Stimulated activated CD4-positive, alpha-beta T cell treated with anti-CD3 and anti-CD28 coated beads, Interleukin-12 subunit alpha, Interleukin-12 subunit beta, amount 100 ng/mL, for 48 hours (primary cell): ENCODE results near the gene DDX55.

Experiments used
- DNase-seq, 3 donors: peaks; one replicate each; pipeline ENCODE4 v3.0.0-alpha.2; 2020; ENCODE audit warnings: low read depth in 2 of 3, low spot score in 1 of 3

Gene DDX55

DNA sequence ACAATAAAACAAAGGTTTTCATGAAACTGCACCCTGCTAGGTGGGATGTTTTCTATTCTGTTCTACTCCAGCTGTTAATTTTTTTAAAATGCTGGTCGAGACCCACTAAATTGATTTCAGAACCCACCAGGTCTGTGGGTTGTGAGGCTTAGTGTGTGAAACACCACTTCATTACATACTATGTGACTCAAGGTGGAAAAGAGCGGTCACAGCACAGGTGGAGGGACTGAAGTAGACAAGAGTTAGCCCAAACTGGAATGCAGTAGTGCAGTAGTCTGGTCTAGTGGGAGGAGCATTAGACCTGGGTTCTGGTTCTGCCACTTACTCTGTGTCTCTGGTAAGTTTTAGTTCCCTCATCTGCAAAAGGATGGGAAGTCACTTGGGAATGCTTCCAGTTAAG is 12.2 kb downstream of the DDX55 start:
- no peak for DNase-seq

DNA sequence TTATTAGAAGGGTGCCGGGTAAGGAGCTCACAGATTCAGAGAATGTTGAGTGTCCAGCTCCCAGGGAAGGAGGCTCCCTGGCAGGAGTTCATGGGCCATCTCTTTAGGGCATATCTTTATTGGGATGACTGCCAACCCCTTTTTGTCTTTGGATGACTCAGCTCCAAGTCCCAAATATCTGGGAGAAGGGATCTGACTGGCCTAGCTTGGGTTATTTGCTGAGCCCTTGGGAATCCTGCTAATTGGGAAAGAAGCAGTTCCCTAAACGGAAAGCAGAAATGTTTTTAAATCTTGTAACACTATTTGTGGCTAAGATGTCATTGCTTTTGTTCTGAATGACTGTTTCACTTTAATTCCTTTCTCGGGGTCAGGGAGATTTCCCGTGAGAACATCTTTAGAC is 12.6 kb downstream of the DDX55 start:
- DNase-seq: no peak

DNA sequence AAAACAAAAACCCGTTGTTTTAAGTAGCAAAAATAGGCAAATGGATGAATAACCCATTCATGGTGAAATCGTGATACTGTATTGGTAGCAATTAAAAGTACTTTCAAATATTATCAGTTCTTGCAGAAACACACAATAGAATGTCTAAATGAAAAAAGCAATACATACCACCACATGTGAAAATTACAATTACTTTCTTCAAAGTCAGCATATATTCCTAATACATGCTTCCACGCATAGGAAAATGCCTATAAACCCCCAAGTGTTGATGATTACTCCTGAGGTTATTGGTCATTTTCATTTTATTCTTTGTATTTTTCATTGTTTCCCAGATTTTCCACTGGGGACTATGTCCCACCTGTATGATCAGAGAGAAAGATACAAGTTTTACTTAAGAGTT is 15.2 kb downstream of the DDX55 start:
- no peak for DNase-seq

DNA sequence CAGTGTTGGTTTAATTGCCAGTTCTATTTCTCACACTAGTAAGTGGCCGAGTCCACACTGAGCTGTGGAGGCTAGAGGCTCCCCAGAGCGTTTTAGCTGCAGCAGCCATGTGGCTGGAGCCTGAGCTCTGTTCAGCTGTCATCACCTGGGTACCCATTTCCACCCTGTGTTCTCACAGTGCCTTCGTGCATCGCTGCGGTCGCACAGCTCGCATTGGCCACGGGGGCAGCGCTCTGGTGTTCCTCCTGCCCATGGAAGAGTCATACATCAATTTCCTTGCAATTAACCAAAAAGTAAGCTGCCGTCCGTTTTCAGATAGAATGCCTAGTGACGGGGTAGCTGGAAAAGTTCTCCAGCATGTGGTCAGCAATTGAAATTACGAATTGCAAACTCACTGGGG is 15.7 kb downstream of the DDX55 start:
- no peak for DNase-seq

DNA sequence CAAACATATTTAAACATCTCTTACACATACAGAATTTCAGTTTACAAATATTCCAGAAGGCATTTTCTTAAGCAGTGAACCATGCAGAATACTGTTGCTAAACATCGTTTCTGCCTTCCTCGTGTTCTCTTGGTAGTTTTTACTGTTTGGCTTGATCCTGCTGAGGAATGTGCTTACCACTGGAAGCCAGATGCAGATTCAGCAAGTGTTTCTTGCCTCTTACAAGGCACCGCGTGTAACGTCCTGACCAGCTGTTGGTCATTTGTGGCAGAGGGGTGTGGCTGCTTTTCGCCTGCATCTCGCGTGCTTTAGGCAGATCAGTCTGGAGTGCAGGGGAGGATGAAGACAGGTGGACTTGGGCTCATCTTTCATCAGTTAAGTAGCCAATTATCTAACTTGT is 19.2 kb downstream of the DDX55 start:
- DNase-seq: no peak

DNA sequence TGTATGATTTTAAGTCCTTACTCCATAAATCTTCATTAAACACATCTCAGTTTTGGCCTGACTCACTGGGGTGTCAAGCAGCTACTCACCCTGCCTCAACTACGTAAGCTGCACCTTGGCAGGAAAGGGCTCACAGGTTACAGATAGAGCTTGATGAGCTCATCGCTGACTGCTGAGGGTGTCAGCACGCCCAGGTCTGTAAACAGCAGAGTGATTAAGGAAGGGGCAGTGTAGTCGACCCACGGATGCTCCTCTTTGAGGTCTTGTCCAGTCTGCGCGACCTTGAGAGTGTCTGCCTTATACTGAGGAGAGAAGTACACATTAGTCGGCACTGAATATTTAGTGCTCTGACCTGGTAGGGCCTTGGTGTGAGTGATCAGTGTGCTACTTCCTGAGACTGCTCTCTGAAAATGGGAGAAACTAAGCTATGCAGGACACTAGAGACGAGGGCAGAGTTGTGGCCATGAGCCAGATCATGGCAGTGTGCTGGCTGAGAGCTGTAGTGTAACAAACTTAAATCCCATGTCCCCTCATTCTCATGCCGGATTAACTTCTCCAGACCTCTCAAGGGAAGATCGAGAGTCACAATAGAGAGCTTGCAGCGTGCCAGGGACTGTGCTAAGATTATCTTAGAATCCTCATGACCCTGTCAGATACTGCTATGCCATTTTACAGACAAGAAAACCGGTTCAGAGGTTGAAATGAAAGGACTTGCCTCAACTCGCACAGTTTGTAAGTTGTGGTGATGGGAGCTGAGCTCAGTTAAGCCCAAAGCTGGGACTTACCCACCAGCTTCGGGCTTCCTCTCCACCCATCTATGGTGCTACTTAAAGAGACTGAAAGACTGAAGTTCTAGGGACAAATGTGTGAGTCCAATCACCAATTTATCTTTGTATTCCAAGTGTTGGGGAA is 20.0 kb downstream of the DDX55 start:
- no peak for DNase-seq

DNA sequence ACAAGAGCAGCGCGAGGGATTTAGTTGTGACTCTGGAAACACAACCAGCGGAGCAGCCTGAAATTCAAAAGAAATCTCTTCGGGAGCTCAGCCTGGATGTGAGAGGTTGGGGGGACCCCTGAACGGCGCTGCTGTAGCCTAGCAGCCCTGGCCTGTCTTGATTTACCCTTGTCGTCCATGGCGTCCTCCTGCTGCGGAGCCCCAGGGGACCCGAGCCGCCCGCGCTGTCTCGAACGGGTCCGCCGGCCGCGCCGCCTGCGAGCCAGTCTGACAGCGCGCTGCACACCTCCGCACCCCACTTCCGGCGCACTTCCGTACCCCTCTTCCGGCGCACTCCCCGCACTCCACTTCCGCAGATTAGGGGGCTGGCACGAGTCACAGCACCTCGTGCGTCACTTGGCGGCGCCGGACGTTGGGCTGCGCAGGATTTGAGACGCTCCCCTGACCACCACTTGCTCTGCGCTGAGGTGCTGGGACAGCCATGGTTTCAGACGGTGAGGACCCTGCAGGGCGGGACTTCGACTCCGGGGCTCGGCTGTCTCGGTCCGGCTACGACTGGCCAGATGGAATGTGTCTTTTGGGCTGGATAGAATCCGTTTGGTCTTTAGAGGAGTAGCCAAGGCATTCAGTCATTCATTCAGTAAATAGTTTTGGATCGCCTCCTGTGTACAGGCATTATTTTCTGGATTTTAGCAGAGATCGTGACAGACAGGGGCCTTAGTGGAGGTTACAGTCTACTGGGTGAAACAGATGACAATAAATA is 31.7 kb downstream of the DDX55 start, which contains the start of the genes EIF2B1 and GTF2H3:
EIF2B1 (minus strand) TSS at position 308 of the 763 bp plus-strand sequence; CDS start at position 179, 129 bp downstream.
GTF2H3 (plus strand) TSS at position 451 of the 763 bp plus-strand sequence; CDS start at position 482, 31 bp downstream.
- DNase-seq: peak; percentile 95 to 96 (median 95)

DNA sequence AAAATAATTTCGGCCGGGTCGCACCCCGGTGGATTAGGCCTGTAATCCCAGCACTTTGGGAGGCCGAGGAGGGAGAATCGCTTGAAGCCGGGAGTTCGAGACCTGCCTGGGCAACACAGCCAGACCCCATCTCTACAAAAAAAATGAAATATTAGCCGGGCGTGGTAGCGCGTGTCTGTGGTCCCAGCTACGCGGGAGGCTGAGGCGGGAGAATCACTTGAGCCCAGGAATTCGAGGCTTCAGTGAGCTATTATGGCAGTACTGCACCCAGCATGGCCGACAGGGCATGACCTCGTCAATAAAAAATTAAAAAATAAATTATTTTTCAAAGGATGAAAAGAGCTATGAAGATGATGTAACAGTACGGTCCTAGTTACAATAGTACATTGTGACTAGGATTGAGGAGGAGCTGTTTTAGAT is 32.3 kb downstream of the DDX55 start:
- no peak for DNase-seq

DNA sequence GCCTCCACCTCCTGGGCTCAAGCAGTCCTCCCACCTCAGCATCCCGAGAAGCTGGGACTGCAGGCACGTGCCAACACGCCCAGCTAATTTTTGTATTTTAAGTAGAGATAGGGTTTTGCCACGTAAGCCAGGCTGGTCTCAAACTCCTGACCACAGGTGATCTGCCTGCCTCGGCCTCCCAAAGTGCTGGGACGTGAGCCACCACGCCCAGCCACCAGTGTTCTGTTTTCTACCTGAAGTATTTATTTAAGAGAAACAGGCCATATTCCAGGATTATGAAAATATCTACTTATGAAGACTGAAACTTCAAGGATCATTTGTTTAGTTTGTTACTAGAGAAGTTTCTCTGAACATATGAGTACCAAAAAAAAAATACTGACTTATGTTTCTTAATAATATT is 42.0 kb downstream of the DDX55 start:
- no peak for DNase-seq

DNA sequence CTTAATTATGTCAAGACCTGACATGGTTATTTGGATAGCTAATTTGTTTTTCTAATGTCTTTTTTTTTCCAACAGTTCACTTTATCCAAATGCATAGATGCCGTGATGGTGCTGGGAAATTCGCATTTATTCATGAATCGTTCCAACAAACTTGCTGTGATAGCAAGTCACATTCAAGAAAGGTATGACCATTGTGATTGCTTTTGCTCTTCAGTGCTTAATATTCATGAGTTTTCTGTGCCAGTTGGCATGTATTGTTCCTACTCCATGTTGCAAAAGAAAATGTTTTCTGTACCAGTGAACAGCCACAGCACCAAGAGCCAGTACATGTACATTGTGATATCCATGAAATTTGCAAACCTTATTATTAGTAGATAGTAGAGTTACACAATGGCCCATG is 43.5 kb downstream of the DDX55 start:
- DNase-seq: no peak

DNA sequence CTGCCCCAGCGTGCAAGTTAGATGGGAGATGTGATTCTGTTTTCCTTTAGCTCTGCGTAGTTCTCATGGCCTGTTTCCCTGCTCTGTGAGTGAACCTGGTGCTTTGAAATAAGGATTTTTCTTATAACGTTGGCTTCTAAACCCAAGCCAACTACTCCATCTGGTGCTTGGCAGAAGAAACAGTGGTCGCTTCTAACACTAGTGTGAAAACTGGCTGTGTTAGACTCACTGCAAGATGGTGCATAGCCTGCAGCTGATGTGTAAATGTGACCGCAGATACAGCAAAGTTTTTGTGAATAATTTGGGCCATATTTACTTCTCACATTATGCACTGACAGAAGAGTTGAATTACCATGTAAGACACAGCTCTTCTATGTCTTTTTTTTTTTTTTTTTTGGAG is 44.0 kb downstream of the DDX55 start:
- no peak for DNase-seq

DNA sequence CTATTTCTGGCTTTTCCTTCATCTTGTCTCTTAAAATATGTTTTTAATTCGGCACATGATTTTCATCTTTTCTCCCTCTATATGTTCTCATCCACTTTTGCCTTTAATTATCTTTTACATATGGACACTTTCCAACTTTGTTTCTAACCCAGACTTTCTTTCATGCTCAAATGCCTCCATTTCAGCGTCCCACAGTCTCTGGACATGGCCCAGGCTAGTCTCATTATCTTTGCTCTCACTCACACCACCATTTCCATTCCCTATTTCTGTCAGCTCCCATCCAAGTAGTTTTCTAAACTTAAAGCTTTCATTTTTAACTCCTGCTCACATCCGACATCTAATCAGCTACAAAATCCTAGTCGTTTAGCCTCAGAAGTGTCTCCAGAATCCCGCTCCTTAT is 46.5 kb downstream of the DDX55 start:
- no peak for DNase-seq

DNA sequence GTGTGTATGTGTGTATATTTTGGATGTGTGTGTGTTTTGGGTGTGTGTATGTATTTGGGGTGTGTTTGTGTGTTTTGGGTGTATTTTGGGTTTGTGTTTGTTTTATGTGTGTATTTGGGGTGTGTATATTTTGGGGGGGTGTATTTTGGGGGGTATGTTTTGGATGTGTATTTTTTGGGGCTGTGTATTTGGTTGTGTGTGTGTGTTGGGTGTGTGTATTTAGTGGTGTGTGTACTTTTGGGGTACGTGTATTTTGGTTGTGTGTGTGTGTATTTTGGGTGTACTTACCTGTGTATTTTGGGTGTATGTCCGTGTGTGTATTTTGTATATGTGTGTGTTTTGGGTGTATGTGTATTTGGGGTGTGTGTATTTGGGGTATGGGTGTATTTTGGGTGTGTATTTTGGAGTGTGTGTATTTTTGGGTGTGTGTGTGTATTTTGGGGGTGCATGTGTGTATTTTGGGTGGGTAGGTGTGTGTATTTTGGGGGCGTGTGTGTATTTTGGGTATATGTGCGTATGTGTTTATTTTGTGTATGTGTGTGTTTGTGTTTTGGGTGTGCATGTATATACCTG is 52.3 kb downstream of the DDX55 start:
- DNase-seq: no peak

DNA sequence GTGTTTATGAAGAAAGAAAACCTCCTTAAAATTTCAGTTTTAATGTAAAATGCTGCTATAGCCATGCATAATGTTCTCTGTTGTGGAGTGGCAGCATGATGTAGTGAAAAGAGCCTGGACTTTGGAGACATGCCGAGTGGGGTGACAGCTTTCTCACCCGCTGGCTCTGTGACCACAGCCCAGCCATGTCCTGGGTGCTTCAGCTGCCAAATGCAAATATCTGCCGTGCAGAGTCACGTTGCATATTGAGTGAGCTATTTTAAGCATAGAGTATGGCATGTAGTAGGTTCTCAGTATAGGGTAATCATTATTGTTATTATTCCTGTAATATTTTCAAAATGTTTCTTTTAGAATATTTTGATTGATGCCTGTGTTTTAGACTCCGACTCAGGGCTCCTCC is 53.5 kb downstream of the DDX55 start:
- DNase-seq: no peak

DNA sequence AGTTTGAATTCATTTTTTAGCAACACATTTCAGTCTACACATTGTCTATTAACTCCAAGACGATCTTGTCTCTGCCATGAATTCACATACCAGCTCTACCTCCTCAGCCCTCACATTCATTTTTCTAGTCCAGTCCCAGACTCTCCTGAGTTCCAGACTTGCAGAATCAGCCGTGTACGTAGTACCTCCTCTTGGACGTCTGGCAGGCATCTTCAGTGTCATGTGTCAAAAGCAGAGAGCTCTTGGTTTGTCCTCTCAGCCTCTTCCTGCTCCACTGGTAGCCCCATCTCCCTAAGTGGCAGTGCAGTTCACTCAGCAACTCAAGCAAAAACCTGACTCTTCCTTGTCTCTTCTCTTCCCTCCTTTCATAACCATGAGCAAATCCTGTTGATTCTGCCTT is 54.5 kb downstream of the DDX55 start:
- DNase-seq: no peak

DNA sequence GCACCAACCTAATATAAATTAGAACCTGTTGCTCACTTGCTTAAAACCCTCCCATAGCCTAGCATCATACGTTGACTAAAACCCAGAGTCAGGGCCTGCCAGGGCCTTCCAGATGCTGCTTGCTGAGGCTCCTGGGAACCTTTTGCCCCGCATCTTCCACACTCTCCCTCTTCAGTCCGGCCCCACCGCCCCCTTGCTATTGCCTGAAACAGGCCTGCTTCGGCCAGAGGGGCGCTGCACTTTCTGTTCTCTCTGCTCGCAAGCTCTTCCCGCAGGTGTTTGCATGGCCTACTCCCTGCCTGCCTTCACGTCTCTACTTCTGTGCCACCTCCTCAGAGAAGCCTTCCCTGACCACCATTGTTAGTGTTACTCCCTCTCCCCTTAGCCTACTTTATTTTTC is 55.3 kb downstream of the DDX55 start:
- no peak for DNase-seq

DNA sequence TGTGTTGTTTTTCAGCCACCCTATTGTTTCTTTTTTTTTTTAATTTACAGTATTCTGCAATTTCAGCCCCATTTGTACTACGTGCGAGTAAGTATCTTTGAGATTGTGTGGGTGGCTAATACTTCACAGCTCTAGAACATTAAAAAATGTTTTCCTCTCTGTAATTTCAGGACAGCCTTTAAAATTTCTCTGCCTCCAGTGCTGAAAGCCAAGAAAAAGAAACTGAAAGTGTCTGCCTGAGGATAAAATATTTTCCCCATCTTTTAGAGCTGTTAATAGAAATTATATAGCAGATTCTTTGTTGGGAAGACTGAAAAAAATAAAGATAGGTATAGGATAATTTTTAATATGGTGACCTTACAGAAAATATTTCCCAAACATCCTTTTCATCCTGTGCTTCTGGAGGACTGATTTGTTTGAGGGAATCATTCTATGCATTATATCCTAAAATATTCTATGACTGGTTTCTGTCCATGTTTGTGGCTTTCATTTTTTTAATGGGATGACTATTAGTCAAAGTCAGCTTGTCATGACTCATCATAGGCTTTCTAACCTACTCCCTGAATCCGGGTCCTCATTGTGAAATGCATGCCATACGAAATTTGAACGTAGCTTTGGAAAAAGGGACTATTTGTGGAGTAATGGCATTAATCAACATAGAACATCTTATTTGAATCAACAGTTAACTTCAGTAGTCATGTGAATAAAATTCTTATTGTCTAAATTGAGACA is 58.3 kb downstream of the DDX55 start:
- no peak for DNase-seq

DNA sequence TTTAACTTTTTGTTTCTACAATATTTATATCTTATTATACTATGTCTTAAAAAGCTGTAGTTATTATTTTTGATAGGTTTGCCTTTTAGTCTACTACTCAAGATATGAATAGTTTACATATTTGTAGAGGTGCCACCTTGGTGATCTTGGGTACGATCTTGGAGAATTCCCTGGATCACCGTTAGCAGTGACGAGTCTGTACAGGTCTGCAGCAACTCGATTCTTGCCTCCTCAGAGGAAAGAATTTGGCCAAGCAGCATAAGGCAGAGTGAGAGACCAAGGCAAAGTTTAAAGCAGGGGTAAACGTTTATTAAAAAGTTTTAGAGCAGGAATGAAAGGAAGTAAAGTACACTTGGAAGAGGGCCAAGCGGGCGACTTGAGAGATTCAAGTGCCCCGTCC is 65.9 kb downstream of the DDX55 start:
- no peak for DNase-seq
